ENCODE measurements around the gene SCN8A. TPM values are rescaled to one million over a fixed set of nuclear protein-coding genes. Genes with fewer than 3 reads are reported as not detected.
"Not testable (repeated sequence)": the region's sequence is repeated elsewhere in the genome, so short reads cannot be mapped to it uniquely, and the experiment has no call there.

SCN8A gene
- total RNA-seq, 1 donor from 2014 or later: 0.22 TPM

DNA sequence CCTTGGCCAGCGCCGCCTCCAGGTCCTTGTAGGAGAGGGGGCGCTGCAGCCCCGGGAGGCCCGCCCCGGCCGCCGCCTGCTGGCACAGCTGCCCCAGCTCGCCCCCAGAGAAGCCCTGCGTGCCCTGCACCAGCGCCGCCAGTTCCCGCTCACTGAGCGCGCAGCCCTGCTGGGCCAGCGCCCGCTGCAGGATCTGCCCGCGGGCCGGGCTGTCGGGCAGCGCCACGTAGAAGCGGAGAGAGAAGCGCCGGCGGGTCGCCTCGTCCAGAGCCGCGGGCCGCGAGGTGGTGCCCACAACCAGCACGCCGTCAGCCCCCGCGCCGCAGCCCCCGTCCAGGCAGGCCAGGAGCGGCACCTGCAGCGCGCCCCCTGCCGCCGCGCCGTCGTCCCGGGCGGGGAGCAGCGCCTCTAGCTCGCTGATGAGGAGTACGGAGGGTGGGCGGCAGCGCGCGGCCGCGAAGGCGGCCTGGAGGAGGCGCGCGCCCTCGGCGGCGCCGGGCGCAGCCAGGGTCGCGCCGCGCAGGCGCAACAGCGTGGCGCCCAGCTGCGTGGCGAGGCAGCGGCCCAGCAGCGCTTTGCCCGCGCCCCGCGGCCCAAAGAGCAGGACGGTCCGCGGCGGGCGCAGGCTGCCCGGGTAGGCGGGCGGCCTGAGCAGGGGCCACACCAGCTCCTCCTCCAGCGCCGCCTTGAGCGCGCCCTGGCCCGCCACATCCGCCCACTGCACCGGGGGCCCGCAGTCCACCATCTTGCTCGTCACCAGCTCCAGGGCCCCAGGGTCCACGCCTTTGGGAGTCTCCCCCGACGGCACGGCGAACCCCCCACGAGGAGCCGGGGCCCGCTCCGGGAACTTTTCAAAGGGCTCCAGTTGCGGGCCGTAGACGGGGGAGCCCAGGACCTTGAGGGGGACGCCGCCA lies 229.8 kb downstream of the SCN8A start:
- DNase-seq (peak; percentile 85), ATAC-seq (peak; percentile 87)
- intact Hi-C loops (cut with micrococcal nuclease): no loop called here

DNA sequence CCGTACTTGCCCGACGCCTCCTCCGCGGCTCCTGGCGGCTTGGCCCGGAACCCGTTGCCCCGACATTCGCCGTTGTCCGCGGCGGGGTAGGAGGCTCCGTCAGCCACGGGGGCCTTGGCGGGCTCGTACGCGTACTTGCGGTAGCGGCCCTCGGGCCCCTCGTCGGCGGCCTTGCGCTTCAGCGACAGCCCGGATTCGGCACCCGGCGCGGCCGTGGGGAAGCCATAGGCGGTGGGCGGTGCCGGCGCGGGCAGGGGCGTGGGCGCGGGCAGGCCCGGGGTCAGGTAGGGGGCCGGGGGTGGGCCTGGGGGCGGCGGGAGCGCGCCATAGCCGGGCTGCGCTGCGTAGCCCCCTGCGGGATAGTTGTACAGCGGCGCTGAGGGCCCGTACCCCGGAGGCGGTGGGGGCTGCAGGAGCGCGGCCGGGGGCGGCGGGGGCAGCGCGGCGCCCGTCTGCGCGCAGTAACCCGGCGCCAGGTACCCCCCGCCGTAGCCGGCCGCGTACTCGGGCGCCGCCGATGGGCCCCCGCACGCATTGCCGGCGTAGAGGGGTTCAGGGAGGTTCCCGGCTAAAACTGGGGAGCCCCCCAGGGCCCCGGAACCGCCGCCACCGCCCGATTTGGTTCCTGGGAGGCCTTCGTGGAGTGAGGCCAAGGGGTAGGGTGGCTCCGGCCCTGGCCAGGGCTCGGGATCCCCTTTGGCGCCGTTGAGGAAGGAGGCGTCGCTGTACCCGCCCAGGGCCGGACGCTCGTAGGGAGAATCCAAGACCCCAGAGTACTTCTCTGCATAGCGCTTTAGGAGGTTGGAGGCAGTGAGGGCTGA lies 230.6 kb downstream of the SCN8A start:
- peak; percentile 23 for ATAC-seq
- DNase-seq: peak; percentile 54
- intact Hi-C loops (cut with micrococcal nuclease): no loop called here

DNA sequence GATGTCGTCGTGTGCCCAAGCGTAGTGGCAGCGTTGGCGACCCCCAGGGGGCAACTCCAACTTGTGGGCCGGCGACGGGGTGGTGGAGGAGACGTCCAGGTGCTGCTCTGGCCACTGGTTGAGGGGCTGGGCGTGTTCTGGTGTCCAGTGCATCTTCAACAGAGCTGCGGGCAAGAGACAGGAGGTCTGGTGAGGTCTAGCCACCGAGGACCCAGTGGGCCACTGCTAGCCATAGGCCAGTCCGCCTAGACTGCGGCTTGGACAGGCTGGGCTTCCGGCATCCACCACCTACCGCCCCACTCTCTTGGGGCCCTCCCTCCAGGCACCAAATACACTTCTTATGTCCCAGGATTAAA lies 231.2 kb downstream of the SCN8A start:
- ATAC-seq (no peak), DNase-seq (no peak)
- intact Hi-C loops (cut with micrococcal nuclease): no loop called here

DNA sequence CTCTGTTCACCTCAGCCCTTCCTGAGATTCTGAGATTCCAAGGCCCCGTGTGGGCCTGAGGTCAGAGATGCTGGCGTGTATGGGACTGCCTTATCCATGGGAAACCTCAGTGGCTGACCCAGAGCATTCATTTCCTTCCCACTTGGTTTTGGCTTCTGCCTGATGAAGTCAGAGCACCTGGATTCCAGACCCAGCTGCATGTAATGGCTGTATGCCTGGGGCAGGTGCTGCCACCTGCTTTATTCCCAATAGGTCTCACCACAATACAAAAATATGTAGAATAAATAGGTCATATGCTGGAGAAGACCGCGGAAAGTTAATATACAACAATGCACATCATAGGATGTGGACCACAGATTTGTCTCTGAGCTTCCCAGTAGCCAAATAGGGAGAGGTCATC lies 231.9 kb downstream of the SCN8A start:
- no peak for ATAC-seq

GRCh38 chr12:51823875-51824565 lies 233.0 kb downstream of the SCN8A start:
- no peak for DNase-seq
- intact Hi-C loops (cut with micrococcal nuclease): no loop called here
- ATAC-seq: peak; percentile 47

More for the DNA sequence above, 231.9 kb downstream of the SCN8A start:
- no peak for DNase-seq
- intact Hi-C loops (cut with micrococcal nuclease): no loop called here

DNA sequence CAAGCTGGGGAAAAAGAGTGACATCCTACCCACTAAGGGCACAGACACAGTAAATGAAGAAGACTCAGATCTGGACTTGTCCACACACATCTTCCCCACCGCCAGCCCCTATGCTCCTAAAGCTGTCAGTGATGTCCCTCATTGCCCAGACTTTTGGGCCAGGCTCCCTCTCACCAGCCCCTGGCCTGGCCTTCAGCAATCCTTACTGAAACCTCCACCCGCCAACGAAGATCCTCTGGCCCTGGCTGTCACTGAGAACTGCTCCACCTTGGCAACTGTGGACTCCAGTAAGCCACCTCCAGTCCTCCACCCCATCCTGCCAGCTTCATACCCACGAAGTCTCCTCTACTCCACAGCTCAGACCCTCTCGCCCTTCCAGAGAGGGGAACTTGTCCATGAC lies 234.2 kb downstream of the SCN8A start:
- DNase-seq (no peak), ATAC-seq (no peak)
- intact Hi-C loops (cut with micrococcal nuclease): no loop called here

- DNase-seq (no peak), ATAC-seq (no peak)
- intact Hi-C loops (cut with micrococcal nuclease): no loop called here
Measured at GRCh38 chr12:51826881-51827280, 235.8 kb downstream of the SCN8A start.

DNA sequence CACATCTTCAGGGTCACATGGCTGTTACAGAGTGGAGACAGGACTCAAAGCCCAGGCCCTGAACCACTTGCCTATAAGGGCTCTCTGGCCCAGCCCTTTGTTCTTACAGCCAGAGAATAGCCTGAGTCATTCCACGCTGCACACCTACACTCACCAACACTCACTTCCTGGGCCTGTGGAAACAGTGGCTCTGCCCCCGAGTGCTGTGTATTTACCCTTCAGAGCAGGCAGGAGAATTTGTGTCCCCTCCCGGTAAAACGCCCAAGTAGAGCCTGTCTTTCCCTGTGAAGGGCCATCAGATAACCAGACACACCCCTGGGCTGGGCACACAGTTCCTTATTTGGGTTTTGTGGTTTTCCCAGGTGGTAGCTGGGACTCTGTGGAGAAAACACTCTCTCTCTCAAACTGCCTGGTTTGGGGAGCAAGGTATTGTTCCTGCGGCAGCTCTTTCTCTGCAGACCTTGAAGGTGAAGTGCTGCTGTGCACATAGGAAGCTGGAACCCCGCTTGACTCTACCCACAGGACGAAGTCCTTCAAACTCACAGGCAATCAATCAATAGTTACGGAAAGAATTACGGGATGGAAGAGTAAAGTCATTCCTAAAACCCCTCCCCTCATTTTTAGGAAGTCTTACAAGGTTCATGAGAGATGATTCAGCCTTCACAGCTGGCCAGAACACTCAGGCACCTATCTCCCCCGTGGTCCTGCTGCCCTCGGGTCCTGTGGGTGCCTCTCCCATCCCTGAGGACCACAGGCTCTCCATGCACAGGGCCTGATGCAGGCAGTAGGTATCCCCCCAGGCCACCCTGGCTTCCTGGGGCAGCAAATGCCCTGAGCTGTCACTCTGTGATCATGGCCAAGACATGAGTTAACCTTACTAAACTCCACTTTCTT lies 237.1 kb downstream of the SCN8A start:
- DNase-seq: no peak
- peak; percentile 15 for ATAC-seq
- intact Hi-C loops (cut with micrococcal nuclease): no loop called here

GRCh38 chr12:51829011-51829481 lies 238.0 kb downstream of the SCN8A start:
- no peak for ATAC-seq

GRCh38 chr12:51829641-51830040 lies 238.6 kb downstream of the SCN8A start:
- intact Hi-C loops (cut with micrococcal nuclease): no loop called here
- DNase-seq (no peak), ATAC-seq (no peak)

More at GRCh38 chr12:51829011-51829481, 238.0 kb downstream of the SCN8A start:
- no peak for DNase-seq
- intact Hi-C loops (cut with micrococcal nuclease): no loop called here

DNA sequence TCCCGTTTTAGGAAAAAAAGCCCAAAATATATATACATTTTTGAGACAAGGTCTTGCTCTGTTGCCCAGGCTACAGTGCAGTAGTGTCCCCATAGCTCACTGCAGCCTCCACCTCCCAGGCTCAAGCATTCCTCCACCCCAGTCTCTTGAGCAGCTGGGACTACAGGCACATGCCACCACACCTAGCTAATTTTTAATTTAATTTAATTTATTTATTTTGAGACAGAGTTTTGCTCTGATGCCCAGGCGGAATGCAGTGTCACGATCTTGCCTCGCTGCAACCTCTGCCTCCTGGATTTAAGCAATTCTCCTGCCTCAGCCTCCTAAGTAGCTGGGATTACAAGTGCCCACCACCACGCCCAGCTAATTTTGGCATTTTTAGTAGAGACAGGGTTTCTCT lies 240.8 kb downstream of the SCN8A start:
- DNase-seq; ATAC-seq; intact Hi-C loops (cut with micrococcal nuclease): not testable (repeated sequence)

- DNase-seq (no peak), ATAC-seq (no peak)
- intact Hi-C loops (cut with micrococcal nuclease): no loop called here
Measured at GRCh38 chr12:51832354-51833107, 241.5 kb downstream of the SCN8A start.

GRCh38 chr12:51833448-51834227 lies 242.6 kb downstream of the SCN8A start:
- no peak for ATAC-seq
- DNase-seq: no peak
- intact Hi-C loops (cut with micrococcal nuclease): no loop called here

- DNase-seq (no peak), ATAC-seq (no peak)
- intact Hi-C loops (cut with micrococcal nuclease): no loop called here
Measured at GRCh38 chr12:51834411-51834810, 243.4 kb downstream of the SCN8A start.

DNA sequence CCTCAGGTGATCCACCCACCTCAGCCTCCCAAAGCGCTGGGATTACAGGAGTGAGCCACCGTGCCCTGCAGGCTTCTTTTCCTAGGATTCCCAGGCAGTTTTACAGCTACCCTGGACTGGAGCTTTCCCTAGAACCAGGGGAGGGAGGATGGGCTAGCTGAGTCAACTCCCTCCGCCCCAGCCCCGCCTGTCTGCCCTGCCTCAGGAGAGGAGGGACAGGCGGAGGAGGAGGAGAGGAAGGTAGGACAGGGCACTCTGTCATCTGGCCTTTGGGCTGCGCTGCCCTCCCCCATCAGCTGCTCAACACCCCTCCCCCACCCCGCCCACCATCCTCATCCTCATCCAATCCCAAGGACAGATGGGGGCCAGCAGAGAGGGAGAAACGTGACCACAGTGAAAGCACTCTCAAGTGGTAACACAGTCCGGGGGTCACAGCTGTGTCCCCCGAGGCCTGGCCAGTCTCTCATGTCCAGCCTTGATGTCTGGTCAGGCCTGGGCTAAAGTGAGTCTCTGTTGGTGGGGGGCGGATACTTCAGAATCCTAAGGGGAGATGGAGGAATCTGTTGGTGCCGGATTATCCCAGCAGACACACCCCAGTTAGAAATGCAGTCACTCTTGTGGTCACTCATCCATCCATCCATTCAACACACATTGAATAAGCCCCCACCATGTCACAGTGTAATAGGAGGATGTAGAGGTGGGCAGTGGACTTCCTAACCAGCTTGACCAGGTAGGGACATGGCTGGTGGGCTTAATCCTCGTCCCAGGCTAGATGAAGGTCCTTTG lies 245.2 kb downstream of the SCN8A start:
- ATAC-seq: no peak
- intact Hi-C loops (cut with micrococcal nuclease): no loop called here

GRCh38 chr12:51836827-51837173 lies 245.8 kb downstream of the SCN8A start:
- ATAC-seq (no peak), DNase-seq (no peak)
- intact Hi-C loops (cut with micrococcal nuclease): no loop called here

More for the DNA sequence above, 245.2 kb downstream of the SCN8A start:
- no peak for DNase-seq

Data from left ventricle myocardium superior (tissue), 1 donor.